Erythroblast (primary cell): ENCODE data around the gene KLHL21.

Experiments
- DNase-seq, 2 experiments: peaks; one replicate each; lab custom pipeline; 2025; lab: John Stamatoyannopoulos, UW
- GATA1 ChIP-seq: IDR thresholded peaks from 2 replicates; pipeline ENCODE4 v1.6.1; 2011; ENCODE audit warnings: low read depth, mild to moderate bottlenecking, control low read depth, low read length, moderate library complexity
- POLR2A ChIP-seq: IDR thresholded peaks from 2 replicates; pipeline ENCODE4 v1.6.1; 2011; ENCODE audit warnings: mild to moderate bottlenecking, low read length

KLHL21 gene

DNA sequence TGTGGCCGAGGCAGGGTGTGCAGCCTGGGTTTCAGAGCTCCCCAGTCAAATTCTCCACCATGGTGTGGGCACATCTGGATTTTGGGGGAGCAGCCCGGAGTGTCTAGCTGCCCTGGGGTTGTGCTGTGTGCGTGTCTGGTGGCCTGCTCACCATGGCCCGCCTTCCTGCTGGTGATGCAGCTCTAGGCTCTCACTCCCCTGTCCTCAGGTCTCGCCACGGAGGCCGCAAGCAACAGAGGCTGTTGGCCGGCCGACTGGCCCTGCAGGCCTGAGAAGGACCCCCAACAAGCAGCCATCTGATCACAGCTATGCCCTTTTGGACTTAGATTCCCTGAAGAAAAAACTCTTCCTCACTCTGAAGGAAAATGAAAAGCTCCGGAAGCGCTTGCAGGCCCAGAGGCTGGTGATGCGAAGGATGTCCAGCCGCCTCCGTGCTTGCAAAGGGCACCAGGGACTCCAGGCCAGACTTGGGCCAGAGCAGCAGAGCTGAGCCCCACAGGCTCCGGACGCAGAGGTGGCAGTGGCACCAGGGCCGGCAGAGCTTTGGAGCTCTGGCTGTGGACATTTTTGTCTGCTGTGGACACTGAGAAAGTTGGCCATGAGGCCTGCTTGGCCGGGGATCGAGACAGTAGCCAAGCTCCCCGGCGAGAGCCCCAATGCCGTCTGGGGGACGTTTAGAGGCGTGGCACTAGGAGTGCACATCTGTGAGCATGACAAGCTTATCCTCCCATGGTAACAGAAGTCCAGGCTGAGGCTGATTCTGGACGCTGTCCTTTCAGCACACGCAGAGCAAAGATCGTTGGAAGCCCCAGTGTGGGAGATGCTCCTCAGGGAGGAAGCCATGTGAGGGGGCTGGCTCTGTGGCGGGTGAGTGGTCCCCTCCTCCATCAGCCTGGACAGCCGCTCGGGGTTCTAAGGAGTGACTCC is 30.2 kb upstream of the KLHL21 start:
- no peak for DNase-seq
- TF ChIP-seq POLR2A (no peak), GATA1 (no peak)

DNA sequence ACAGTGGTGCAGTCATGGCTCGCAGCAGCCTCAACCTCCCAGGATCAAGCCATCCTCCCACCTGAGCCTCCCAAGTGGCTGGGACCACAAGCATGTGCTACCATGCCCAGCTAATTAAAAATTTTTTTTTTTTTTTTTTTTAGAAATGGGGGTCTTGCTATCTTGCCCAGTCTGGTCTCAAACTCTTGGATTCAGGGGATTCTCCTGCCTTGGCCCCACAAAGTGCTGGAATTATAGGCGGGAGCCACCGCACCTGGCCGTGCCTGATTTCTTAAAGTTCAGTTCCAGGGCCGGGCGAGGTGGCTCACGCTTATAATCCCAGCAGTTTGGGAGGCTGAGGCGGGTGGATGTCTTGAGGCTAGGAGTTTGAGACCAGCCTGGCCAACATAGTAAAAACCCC is 28.4 kb upstream of the KLHL21 start:
- DNase-seq, result no peak
- TF ChIP-seq POLR2A, result no peak
- TF ChIP-seq GATA1, result no peak

DNA sequence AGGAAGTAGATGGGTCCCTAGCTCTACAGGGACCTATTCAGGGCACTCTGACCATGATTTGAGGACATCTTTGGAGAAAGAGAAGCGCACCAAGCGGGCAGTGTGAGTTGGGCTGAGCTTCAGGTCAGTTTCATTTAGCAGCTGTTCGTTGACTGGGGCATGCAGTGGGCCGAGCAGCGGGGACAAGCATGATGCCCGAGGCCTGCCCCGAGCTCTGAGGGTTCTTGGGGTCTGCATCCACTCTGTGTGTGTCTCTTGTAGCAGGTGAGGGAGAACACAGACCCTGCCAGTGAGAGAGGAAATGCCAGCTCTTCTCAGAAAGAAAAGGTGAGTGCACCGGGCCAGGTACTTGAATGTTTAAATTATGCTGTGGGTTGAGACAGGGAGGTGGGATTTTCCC is 27.4 kb upstream of the KLHL21 start:
- TF ChIP-seq GATA1 (no peak), POLR2A (no peak)
- no peak for DNase-seq

DNA sequence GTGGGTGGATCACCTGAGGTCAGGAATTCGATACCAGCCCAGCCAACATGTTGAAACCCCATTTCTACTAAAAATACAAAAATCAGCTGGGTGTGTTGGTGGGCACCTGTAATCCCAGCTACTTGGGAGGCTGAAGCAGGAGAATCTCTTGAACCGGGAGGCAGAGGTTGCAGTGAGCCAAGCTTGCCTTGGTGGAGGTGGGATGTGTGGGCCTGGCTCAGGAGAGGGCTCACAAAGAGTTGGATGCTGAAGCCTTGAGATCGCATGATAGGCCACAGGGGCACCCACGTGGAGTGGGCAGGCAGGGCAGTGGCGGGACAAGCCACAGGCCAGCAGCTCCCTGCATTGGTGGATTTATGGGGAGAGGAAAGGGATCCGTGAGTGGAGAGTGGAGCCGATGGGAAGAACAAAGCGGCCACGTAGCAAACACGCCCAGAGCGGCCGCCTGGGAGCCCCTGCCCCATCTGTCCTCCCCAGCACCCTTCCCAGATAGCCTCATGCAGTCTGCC is 26.4 kb upstream of the KLHL21 start:
- TF ChIP-seq POLR2A (no peak), GATA1 (no peak)
- DNase-seq, result no peak

DNA sequence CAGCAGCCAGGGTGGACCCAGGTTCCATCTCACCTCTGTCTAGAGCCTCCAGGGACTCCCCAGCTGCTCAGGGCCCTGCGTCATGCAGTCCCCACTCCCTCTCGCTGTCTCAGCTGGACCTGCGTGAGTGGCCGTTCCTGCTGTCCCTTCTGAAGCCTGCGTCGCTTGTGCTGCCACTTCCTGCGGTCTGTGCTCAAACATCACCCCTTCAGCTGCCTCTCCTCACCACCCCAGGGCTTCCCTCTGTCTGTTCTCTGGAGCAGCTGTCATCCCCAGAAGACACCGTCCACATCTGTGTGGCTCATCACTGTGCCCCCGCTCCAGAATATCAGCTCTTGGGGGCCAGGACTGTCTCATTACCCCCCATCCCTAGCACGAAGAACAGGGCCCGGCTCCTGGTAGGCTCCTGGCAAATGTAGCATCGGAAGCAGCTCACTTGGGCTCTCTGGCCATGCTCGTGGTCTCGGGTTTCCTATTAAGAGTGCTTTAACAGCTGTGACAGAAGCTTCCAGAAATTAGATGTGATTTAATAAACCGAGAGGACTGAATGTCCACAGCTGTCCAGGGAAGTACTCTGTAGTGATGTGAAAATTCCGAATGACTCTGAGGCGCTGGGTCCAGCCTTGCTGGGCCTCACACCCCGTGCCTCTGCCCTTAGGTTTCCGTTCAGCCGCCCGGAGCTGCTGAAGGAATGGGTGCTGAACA is 25.3 kb upstream of the KLHL21 start:
- no peak for DNase-seq
- TF ChIP-seq POLR2A (no peak), GATA1 (no peak)

DNA sequence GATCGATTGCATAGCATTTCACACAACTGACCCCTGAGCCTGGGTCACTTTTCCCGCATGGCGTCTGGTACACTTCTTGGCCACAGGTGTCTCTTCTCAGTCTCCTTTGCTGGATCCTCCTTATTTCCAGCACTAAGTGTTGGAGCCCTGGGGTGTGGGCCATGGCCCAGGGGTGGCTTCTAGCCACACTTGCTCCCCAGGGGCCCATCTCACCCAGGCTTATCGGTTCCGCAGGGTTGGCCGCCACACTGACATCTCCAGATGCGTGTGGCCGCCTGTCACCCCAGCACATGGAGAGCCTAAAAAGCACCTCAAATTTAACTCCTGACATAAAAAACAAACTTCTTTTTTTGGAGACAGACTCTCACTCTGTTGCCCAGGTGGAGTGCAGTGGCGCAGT is 24.4 kb upstream of the KLHL21 start:
- no peak for DNase-seq
- TF ChIP-seq GATA1, result no peak
- TF ChIP-seq POLR2A, result no peak

DNA sequence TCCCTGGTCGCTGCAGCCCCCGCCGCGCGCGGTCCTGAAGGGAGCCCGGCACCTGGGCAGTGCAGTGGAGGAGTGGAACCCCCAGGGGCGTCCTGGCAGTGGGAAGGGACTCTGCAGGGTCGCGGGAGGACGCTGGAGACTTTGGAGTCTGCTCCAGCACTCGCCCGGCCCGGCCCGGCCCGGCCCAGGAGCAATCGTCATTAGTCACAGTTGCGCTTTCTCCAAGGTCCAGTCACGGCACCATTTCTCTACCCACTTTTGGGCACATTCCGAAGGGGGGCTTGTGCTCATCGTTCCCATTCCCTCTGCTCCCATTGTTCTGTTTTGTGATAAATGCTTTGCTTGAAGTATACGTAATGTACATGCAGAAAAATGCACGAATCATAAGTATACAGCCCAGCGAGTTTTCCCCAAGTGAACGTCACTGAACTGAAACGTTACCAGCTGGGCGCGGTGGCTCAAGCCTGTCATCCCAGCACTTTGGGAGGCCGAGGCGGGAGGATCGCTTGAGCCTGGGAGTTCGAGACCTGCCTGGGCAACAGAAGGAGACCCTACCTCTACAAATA is 23.0 kb upstream of the KLHL21 start:
- TF ChIP-seq POLR2A (no peak), GATA1 (no peak)
- DNase-seq, result peak; percentile 65 to 70

DNA sequence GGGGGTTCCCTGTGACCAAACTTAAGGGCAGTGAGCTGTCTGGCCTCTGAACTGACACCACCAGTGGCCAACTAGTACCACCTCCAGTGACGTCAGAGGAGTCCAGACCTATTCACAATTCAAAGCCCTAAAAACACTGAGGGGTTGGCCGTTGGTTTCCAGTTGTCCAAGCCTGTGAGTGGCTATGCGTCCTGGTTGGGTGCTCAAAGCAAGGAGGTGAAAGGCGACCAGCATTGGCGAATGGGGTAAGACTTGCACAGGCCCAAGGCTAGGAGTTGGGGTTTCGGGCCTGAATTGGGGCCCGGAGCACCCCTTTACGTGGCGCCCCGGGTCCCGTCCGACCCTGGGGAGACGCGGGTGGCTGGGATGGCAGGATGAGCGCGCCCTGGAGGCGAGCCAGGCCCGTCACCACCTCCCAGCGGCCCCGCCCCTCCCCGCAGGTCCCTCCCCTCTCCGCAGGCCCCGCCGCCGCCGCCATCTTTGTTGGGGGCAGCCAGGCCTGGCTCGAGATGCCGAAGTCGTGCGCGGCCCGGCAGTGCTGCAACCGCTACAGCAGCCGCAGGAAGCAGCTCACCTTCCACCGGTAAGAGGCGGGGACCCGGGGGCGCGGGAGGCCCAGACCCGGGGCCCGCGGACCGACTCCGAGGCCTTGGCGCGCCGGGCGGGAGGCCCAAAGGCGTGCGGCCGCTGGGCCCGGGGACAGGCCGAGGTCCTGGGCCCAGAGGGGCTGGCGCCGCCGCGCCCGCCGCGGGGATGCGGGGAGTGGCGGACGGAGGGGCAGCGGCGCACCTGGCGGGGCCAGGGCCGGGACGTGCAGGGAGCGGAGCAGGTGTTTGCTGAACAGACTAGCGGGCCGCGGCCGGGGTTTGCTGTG is 22.3 kb upstream of the KLHL21 start, which contains the start of gene THAP3:
Gene THAP3, plus strand, starts transcription at position 159 of the 874 bp plus-strand sequence. Its CDS starts 351 bp downstream, at position 510.
- peak; percentile 91 to 95 for DNase-seq
- TF ChIP-seq GATA1 (no peak), POLR2A (no peak)

DNA sequence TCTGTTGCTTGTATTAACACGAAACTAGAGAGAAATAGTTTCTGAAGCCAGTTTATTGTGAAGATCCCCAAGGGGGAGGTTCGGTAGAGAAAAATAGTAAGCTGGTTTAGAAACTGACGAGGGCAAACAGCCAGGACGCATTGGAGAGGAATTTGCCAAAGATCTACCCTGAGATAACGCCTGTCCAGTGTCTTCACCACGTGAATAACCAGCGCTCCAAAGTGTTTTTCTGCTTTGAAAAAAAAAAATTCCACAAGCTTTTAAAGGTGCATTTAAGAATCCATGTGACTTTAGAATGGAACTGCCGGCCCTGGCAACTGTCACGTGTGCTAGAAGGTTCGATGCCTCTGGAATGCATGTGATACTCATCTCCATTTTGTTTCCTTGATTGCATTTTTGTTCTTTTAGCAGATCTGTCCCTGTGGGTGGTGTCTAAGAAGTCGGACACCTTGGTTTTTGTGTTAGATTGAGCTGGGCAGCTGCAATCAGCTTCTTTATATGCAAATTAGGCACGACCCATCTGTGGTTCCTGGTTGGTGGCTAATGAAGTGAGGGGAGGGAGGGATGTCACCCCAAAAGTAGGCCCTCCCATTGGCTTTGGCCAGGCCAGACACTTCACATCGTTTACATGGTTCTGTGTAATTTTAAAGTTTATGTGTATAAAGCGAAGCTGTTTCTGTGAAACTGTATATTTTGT is 20.7 kb upstream of the KLHL21 start:
- no peak for DNase-seq
- no peak for TF ChIP-seq GATA1
- TF ChIP-seq POLR2A, result no peak

DNA sequence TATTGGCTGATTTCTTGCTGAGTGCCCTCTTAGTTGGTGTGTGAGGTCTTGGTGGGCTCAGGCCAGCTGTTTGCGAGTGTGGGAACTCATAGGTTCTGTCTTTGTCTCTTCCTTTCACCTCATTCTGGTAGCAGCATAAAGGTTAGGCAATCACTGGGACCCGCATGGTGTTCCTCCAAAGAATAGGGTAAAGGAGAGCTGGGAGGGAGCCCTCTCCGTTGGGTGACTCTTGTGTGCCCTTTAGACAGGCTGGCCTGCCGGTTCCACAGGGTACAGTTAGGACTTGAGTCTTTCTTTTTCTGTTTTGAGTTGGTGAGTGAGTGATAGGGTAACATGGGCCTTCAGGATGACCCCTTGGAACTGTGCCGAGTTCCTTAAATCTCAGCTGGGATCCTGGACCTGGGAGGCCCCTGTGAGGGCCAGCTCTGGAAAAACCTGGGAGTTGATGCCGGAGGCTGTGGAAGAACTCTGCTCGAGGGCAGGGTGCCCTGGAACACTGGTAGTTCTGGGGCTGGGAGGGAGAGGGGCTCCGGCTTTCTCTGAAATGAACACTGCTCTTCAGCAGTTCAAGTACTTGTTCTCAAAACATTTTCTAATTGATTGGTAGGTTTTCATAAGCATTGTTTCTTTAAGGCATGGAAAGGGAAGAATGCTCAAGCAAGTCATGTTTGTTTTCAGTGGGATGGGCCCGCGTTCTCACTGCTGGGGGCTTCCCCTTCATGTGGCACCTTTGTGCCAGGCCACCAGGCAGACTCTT is 19.9 kb upstream of the KLHL21 start:
- no peak for DNase-seq
- no peak for TF ChIP-seq GATA1
- no peak for TF ChIP-seq POLR2A
